Keratinocyte (primary cell): ENCODE results near the gene MTPN. TPM values are rescaled to one million over a fixed set of nuclear protein-coding genes. Genes with fewer than 3 reads are reported as not detected.

Experiments
- DNase-seq: peaks from one replicate; pipeline ENCODE4 v3.0.0-alpha.2; 2011; ENCODE audit warnings: low read depth, missing footprints, low spot score
- FAIRE-seq: peaks from 2 replicates; lab custom pipeline; 2011; peaks lifted over from hg19 to GRCh38; lab: Jason Lieb, UNC
- H2AFZ ChIP-seq: 2 replicates; pipeline ENCODE4 v1.6.0; 2012; ENCODE audit warnings: low read length, control low read depth, inconsistent platforms; ENCODE audit not compliant: control insufficient read depth
- H3K27ac ChIP-seq: 2 replicates; pipeline ENCODE4 v1.5.1; 2011; ENCODE audit warnings: low read length; ENCODE audit not compliant: control insufficient read depth, insufficient read depth
- H3K27me3 ChIP-seq: 3 replicates; pipeline ENCODE4 v1.6.0; 2011; ENCODE audit warnings: low read length; ENCODE audit not compliant: control insufficient read depth, insufficient read depth; ENCODE audit errors: extremely low read depth
- H3K36me3 ChIP-seq, 2 experiments: 2 replicates in 1 of 2; 3 replicates in 1 of 2; pipeline ENCODE4 v1.5.1; 2011; ENCODE audit warnings: low read length in 2 of 2, mild to moderate bottlenecking in 1 of 2; ENCODE audit not compliant: control insufficient read depth in 2 of 2, insufficient read depth in 2 of 2; ENCODE audit errors: extremely low read depth in 1 of 2
- H3K4me1 ChIP-seq: 3 replicates; pipeline ENCODE4 v1.5.1; 2011; ENCODE audit warnings: low read length; ENCODE audit not compliant: control insufficient read depth, insufficient read depth; ENCODE audit errors: extremely low read depth
- H3K4me2 ChIP-seq: 3 replicates; pipeline ENCODE4 v1.6.0; 2011; ENCODE audit warnings: low read depth, low read length; ENCODE audit not compliant: control insufficient read depth, insufficient read depth; ENCODE audit errors: extremely low read depth
- H3K4me3 ChIP-seq, 3 experiments: fragments of 200-600 bp in 1 of 3; sonication (generic) in 1 of 3; 2 replicates in 2 of 3; 3 replicates in 1 of 3; pipeline ENCODE4 v1.5.1; 2011 to 2016; ENCODE audit warnings: low read length in 3 of 3, mild to moderate bottlenecking in 3 of 3, control low read depth in 2 of 3, inconsistent platforms in 1 of 3, low read depth in 1 of 3, mixed read lengths in 1 of 3, mixed run types in 1 of 3, moderate library complexity in 1 of 3; ENCODE audit not compliant: control insufficient read depth in 2 of 3, insufficient read depth in 2 of 3; ENCODE audit errors: extremely low read depth in 1 of 3
- H3K79me2 ChIP-seq: 2 replicates; pipeline ENCODE4 v1.6.0; 2012; ENCODE audit warnings: low read length; ENCODE audit not compliant: control insufficient read depth, insufficient read depth
- H3K9ac ChIP-seq: 3 replicates; pipeline ENCODE4 v1.6.0; 2011; ENCODE audit warnings: low read length; ENCODE audit not compliant: control insufficient read depth, insufficient read depth; ENCODE audit errors: extremely low read depth
- H3K9me1 ChIP-seq: 3 replicates; pipeline ENCODE4 v1.6.0; 2011; ENCODE audit warnings: low read length; ENCODE audit not compliant: control insufficient read depth, insufficient read depth; ENCODE audit errors: extremely low read depth
- H3K9me3 ChIP-seq: 2 replicates; pipeline ENCODE4 v1.5.1; 2012; ENCODE audit warnings: low read depth, low read length; ENCODE audit not compliant: control insufficient read depth
- H4K20me1 ChIP-seq: 3 replicates; pipeline ENCODE4 v1.6.0; 2011; ENCODE audit warnings: low read length; ENCODE audit not compliant: control insufficient read depth, insufficient read depth; ENCODE audit errors: extremely low read depth
- CTCF ChIP-seq, 3 experiments: IDR thresholded peaks in 1 of 3; conservative IDR thresholded peaks in 1 of 3; optimal IDR thresholded peaks in 1 of 3; 2 replicates in 2 of 3; 3 replicates in 1 of 3; pipeline versions ENCODE3 to v1.5.1; 2011; ENCODE audit warnings: low read length in 3 of 3, mild to moderate bottlenecking in 3 of 3, moderate library complexity in 2 of 3, control low read depth in 1 of 3, inconsistent platforms in 1 of 3; ENCODE audit not compliant: insufficient read depth in 2 of 3; ENCODE audit errors: extremely low read depth in 1 of 3
- EZH2 ChIP-seq: IDR thresholded peaks from one replicate; pipeline ENCODE4 v1.6.1; 2012; ENCODE audit warnings: inconsistent platforms, mild to moderate bottlenecking, low read length, moderate library complexity
- dilution Hi-C: fragments of 300-500 bp; cut with MboI; formaldehyde crosslinking; loops from one replicate; pipeline ENCODE4 v1.7.0; 2020; ENCODE audit warnings: low sequenced_read_pairs; ENCODE audit not compliant: extremely low pct_ligation_motif_present
- polyA plus RNA-seq, 5 experiments: library from polyadenylated mRNA; depleted of rRNA in 3 of 5; stranded (reverse) in 3 of 5; stranded (forward) in 1 of 5; unstranded in 1 of 5; fragments of >200 nt; gene quantifications; 1 replicate in 1 of 5; 2 replicates in 3 of 5; 3 replicates in 1 of 5; pipeline versions ENCODE4 v1.2.1 to v1.2.3, GENCODE V29; 2011 to 2012; ENCODE audit warnings: missing spikeins in 2 of 5, low read depth in 1 of 5, low replicate concordance in 1 of 5

MTPN gene
- polyA plus RNA-seq, 1 donor (not counting 4 experiments of a cell fraction or from before 2014, with no cell fraction given) = 151 TPM

GRCh38 chr7:136018104-136018503, 40.9 kb upstream of the MTPN start:
- no peak for FAIRE-seq
- no peak overlapping the region for H3K27ac ChIP-seq

GRCh38 chr7:136016649-136017395, 39.7 kb upstream of the MTPN start:
- no peaks in the 10 kb centered on the region for H3K9me1 ChIP-seq
- TF ChIP-seq EZH2 = no peak
- TF ChIP-seq CTCF (optimal IDR thresholded peaks at IDR 0.05 in 1 of 3, IDR thresholded peaks at IDR 0.05 in 1 of 3, conservative IDR thresholded peaks at IDR 0.05 in 1 of 3; ENCODE audit: extremely low read depth in 1 of 3, insufficient read depth in 2 of 3, low read length in 3 of 3) = no peak
- no peak overlapping the region for H3K9ac ChIP-seq
- H3K4me1 ChIP-seq = no peaks in the 10 kb centered on the region
- no peak overlapping the region for H3K27ac ChIP-seq
- no peaks in the 10 kb centered on the region for H3K79me2 ChIP-seq
- H3K27me3 ChIP-seq = no peaks in the 10 kb centered on the region
- H2AFZ ChIP-seq = no peak overlapping the region
- dilution Hi-C loops = no loop called here
- no peaks in the 10 kb centered on the region for H3K36me3 ChIP-seq
- no peaks in the 10 kb centered on the region for H3K9me3 ChIP-seq
- no peak overlapping the region for H3K4me3 ChIP-seq
- DNase-seq = no peak
- no peak overlapping the region for H3K4me2 ChIP-seq
- no peaks in the 10 kb centered on the region for H4K20me1 ChIP-seq
- FAIRE-seq = no peak

More at GRCh38 chr7:136018104-136018503, 40.9 kb upstream of the MTPN start:
- H3K4me1 ChIP-seq = no peaks in the 10 kb centered on the region
- H3K9me3 ChIP-seq = no peaks in the 10 kb centered on the region
- no peaks in the 10 kb centered on the region for H4K20me1 ChIP-seq
- H3K4me3 ChIP-seq = no peak overlapping the region
- no peaks in the 10 kb centered on the region for H3K27me3 ChIP-seq
- H3K4me2 ChIP-seq = no peak overlapping the region
- H3K9ac ChIP-seq = no peak overlapping the region
- dilution Hi-C loops = no loop called here
- no peak for DNase-seq
- no peaks in the 10 kb centered on the region for H3K9me1 ChIP-seq
- no peak overlapping the region for H2AFZ ChIP-seq
- no peaks in the 10 kb centered on the region for H3K79me2 ChIP-seq
- no peaks in the 10 kb centered on the region for H3K36me3 ChIP-seq
- TF ChIP-seq EZH2 (no peak), CTCF (optimal IDR thresholded peaks at IDR 0.05 in 1 of 3, IDR thresholded peaks at IDR 0.05 in 1 of 3, conservative IDR thresholded peaks at IDR 0.05 in 1 of 3; ENCODE audit: extremely low read depth in 1 of 3, insufficient read depth in 2 of 3, low read length in 3 of 3) (no peak)
